Activated CD4-positive, alpha-beta T cell treated with anti-CD3 and anti-CD28 coated beads, Interleukin-2, amount 10 ng/mL, durations not matched to agents 24 days and 14 days (primary cell): ENCODE results near the gene SEC16B. TPM values are rescaled to one million over a fixed set of nuclear protein-coding genes. Genes with fewer than 3 reads are reported as not detected.

Source experiments
- DNase-seq: peaks from one replicate; pipeline ENCODE4 v3.0.0; 2022
- H3K27ac Mint-ChIP-seq: one replicate; pipeline ENCODE4 v1.8.0; 2022; ENCODE audit warnings: mild to moderate bottlenecking, mixed read lengths
- H3K27me3 Mint-ChIP-seq: one replicate; pipeline ENCODE4 v1.8.0; 2022; ENCODE audit warnings: mixed read lengths
- H3K36me3 Mint-ChIP-seq: one replicate; pipeline ENCODE4 v1.8.0; 2022; ENCODE audit warnings: low read depth, mild to moderate bottlenecking, mixed read lengths
- H3K4me1 Mint-ChIP-seq: one replicate; pipeline ENCODE4 v1.8.0; 2021; ENCODE audit warnings: mixed read lengths
- H3K4me3 Mint-ChIP-seq: one replicate; pipeline ENCODE4 v1.8.0; 2022; ENCODE audit warnings: mild to moderate bottlenecking, moderate library complexity, mixed read lengths
- H3K9me3 Mint-ChIP-seq: one replicate; pipeline ENCODE4 v1.8.0; 2021; ENCODE audit warnings: mixed read lengths
- intact Hi-C: fragments of 100-400 bp; cut with micrococcal nuclease; formaldehyde crosslinking; loops from one replicate; pipeline ENCODE4 v1.15.1; 2023
- total RNA-seq: library from RNA; stranded (reverse); gene quantifications from 2 replicates; pipeline ENCODE4 v1.2.3, GENCODE V29; 2022

SEC16B gene
- total RNA-seq, 1 donor from 2014 or later: not detected

DNA sequence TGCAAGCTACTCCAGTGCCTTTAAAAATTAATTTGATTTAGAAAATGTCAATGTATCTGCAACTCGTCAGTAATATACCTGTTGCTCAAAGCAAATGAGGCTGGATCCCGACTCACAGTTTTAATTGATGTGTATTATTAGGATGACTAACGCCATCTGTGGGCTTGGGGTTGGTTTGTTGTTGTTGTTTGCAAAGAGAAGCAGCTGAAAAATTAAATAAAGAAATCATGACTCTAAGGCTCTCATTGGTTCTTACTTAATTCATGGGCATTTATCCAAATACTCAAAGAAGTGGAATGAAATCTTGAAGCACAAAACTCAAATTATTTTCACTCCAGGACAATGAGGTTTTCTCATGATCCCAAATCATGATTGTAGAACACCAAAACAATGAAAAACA, 46.4 kb downstream of the SEC16B start:
- no peaks in the 10 kb centered on the region for H3K9me3 Mint-ChIP-seq
- H3K4me3 Mint-ChIP-seq: no peak overlapping the region
- intact Hi-C loops: no loop called here
- H3K27ac Mint-ChIP-seq: no peak overlapping the region
- H3K27me3 Mint-ChIP-seq: no peaks in the 10 kb centered on the region
- no peak for DNase-seq
- no peaks in the 10 kb centered on the region for H3K36me3 Mint-ChIP-seq
- H3K4me1 Mint-ChIP-seq: no peaks in the 10 kb centered on the region

DNA sequence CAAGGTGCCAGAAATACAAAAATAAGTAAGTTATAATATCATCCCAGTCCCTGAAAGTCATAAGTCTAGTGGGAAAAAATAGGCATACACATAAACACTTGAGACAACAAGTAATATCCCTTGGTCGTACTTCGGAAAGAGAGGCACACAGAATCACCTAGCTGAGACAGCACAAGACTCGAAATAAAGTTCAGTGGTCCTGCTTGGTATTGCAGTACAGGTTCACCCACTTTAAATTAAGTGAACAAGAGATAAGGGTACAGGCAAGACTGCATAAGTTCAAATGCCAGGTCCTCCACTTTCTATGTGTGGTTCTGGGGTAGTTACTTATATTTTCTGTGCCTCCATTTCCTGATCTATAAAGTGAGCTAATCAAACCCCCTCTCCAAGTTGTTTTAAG, 47.6 kb downstream of the SEC16B start:
- no peaks in the 10 kb centered on the region for H3K36me3 Mint-ChIP-seq
- no peak overlapping the region for H3K4me3 Mint-ChIP-seq
- no peak overlapping the region for H3K27ac Mint-ChIP-seq
- no peak for DNase-seq
- no peaks in the 10 kb centered on the region for H3K9me3 Mint-ChIP-seq
- intact Hi-C loops: no loop called here
- H3K27me3 Mint-ChIP-seq: no peaks in the 10 kb centered on the region
- H3K4me1 Mint-ChIP-seq: no peaks in the 10 kb centered on the region

DNA sequence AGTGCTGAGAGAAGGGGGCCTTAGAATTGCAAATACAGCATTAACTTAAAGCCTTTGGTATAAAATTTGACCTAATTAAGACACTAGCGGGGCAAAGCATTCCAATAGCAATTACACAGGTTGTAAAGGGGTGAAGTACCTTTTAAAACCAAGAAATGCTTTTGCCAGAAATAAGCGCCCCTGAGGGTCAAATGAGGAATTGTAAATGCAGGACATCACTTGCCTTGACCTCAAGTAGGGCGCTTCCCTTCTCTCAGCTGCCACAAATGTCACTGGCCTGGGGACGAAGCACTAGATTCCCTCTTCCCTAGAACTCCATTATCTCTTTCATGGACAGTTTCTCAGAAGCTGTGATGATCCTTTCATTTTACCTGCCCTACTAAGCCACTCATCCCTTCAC, 48.3 kb downstream of the SEC16B start:
- Mint-ChIP-seq H3K4me1 (no peaks in the 10 kb centered on the region), H3K9me3 (no peaks in the 10 kb centered on the region), H3K36me3 (no peaks in the 10 kb centered on the region), H3K27me3 (no peaks in the 10 kb centered on the region), H3K27ac (no peak overlapping the region), H3K4me3 (no peak overlapping the region)
- intact Hi-C loops: no loop called here
- no peak for DNase-seq

DNA sequence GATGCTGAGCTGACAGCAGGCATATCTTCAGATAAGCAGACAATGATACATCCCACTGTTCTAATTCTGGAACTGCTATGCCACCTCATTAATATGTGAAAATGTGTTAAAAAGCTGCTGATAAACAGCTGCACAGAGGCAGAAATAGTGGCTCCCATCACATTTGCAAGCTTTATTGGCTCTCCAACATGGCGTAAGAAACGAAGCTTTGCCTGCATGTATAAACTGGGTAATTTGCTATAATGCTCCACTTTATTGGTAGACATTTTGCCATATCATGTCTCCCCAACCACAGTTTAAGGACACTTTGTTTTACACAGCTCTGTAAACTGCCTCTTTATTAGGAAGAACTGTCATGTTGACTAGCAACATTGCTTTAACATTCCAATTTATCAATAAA, 49.8 kb downstream of the SEC16B start:
- Mint-ChIP-seq H3K4me3 (no peak overlapping the region), H3K27me3 (no peaks in the 10 kb centered on the region), H3K27ac (no peak overlapping the region), H3K36me3 (no peaks in the 10 kb centered on the region), H3K4me1 (no peaks in the 10 kb centered on the region), H3K9me3 (no peaks in the 10 kb centered on the region)
- no peak for DNase-seq
- intact Hi-C loops: no loop called here

DNA sequence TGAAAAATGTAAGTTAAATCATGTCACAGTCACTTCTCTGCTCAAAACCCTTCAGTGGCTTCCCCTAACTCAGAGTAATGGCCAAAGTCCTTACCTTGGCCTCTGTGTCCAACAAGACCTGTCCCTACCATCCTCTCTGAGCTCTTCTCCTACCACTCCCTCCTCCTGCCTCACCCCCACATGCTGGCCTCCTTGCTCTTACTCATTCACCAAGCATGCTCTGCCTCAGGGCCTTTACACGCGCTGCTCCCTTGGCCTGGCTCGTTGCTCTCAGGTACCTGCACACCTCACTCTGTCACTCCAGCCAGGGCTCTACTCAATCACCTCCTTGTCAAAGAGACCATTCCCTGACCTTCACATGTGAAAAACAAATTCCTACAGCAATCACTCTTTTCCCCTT, 54.2 kb downstream of the SEC16B start:
- no peak overlapping the region for H3K4me3 Mint-ChIP-seq
- H3K4me1 Mint-ChIP-seq: no peaks in the 10 kb centered on the region
- intact Hi-C loops: no loop called here
- no peaks in the 10 kb centered on the region for H3K27me3 Mint-ChIP-seq
- H3K9me3 Mint-ChIP-seq: no peaks in the 10 kb centered on the region
- DNase-seq: no peak
- H3K36me3 Mint-ChIP-seq: no peaks in the 10 kb centered on the region
- no peak overlapping the region for H3K27ac Mint-ChIP-seq

DNA sequence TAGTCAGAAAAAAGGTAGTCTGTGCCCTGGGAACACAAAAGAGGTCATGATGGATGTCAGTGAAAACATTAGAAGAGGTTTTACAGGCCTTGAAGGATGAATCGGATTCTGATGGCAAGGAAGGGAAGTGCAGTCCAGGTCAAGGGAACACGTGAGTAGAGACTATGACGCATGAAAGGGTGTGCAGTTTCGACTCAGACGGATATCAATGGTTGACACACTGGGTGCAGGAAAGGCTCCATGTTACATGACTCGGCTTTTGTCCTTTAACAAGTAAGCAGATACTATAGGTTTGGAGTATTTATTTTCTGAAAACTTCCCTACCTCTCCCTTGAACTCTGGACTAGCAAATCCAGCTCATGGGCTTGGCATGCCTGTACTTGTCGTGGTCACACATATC, 55.3 kb downstream of the SEC16B start:
- Mint-ChIP-seq H3K27ac (no peak overlapping the region), H3K27me3 (no peaks in the 10 kb centered on the region), H3K9me3 (no peaks in the 10 kb centered on the region), H3K4me1 (no peaks in the 10 kb centered on the region), H3K36me3 (no peaks in the 10 kb centered on the region), H3K4me3 (no peak overlapping the region)
- intact Hi-C loops: no loop called here
- DNase-seq: no peak

DNA sequence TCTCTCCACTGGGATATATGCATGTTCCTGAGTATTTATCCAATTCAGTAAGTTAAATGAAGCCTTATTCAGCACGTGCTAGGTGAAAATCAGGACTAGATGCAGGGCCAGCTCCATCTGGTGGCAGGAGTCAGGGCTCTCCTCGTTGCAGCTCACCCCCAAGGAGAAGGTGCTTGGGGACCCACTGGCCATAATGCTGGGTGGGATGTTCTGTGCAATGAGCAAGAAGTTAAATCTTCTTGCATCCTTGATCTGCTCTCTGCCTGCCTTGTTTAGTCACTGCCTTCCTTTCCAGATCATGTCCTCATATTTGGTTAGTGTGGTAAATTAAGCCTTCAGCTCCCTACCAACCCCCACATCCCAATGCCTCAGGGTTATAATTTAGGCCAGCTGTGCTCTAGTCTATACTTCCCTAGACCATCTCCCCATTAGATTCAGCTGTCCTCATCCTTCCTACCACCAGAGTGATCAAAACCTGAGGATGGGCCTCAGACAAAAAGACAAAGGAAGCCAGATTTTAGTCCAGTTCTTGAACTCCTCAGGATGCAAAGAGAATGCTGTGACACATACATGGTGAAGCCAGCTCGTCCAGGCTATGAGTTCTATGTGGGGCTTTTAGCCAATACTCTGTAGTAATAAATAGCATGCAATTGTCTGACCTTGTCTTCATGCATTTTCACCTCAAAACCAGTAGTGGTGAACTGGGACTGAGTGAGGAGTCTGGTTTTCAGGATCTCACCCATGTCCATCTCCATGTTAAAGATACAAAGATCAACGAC, 55.9 kb downstream of the SEC16B start:
- H3K27ac Mint-ChIP-seq: no peak overlapping the region
- intact Hi-C loops: no loop called here

DNA sequence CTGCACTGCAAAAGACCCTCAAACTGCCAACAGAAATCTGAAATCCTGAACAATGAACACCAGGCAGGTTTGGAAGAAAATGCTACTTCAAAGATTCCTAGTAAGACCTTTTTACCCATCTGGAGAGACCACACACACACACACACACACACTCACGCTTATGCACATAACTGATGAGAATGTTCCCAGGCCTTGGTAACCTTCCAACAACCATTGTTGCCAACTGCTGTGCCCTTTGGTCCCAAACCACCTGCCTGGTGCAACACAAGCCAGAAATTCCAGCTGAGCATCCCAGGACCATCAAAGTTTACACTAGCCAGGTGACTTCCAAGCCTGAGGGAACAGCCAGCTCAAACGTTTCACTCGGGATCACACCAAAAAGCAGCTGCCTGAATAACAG, 56.9 kb downstream of the SEC16B start:
- Mint-ChIP-seq H3K27ac (no peak overlapping the region), H3K36me3 (no peaks in the 10 kb centered on the region), H3K9me3 (no peaks in the 10 kb centered on the region), H3K4me3 (no peak overlapping the region), H3K4me1 (no peaks in the 10 kb centered on the region), H3K27me3 (no peaks in the 10 kb centered on the region)
- intact Hi-C loops: no loop called here
- DNase-seq: no peak

More for the DNA sequence above, 55.9 kb downstream of the SEC16B start:
- H3K9me3 Mint-ChIP-seq: no peaks in the 10 kb centered on the region
- no peaks in the 10 kb centered on the region for H3K36me3 Mint-ChIP-seq
- DNase-seq: no peak
- no peak overlapping the region for H3K4me3 Mint-ChIP-seq
- no peaks in the 10 kb centered on the region for H3K4me1 Mint-ChIP-seq
- H3K27me3 Mint-ChIP-seq: no peaks in the 10 kb centered on the region

DNA sequence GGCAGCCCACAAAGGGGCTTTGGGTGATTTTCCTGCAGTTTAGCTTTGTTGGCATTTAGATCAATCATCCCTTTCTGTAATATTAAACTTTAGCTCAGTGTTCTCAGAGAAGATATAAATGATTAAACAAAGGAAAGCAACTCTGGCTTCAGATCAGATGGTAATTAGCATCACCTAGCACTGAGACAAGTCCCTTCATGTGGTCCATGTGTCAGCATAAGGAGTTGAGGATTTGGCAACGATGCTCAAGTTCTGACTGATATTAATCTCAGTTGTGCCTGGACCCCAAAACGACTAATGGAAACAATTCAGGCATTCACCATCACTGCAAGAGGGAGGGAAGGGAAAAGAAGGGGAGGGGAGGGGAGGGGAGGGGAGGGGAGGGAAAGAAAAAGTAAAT, 60.4 kb downstream of the SEC16B start:
- intact Hi-C loops: no loop called here
- Mint-ChIP-seq H3K27ac (no peak overlapping the region), H3K36me3 (no peaks in the 10 kb centered on the region), H3K9me3 (no peaks in the 10 kb centered on the region), H3K4me3 (no peak overlapping the region), H3K27me3 (no peaks in the 10 kb centered on the region), H3K4me1 (no peaks in the 10 kb centered on the region)
- DNase-seq: no peak

DNA sequence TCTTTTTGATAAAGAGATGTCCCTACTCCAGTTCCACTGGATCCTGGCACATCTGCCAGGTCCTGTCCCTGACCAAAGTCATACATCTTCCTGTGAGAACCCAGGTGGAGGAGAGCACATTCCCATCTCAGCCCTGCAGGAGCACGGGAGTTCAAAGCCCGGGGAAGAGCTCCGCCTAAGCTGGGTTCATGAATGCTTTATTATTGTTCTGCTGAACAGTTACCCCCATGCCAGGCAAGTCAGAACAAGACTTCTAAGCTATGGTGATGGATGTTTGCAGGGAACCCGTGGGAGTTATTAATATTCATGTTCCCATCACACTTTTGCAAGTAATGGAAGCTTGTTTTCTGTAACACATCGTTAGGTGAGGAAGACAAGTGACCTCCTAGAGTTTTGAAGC, 62.9 kb downstream of the SEC16B start:
- H3K27me3 Mint-ChIP-seq: no peaks in the 10 kb centered on the region
- no peaks in the 10 kb centered on the region for H3K36me3 Mint-ChIP-seq
- H3K4me3 Mint-ChIP-seq: no peak overlapping the region
- H3K27ac Mint-ChIP-seq: no peak overlapping the region
- no peaks in the 10 kb centered on the region for H3K4me1 Mint-ChIP-seq
- intact Hi-C loops: no loop called here
- no peaks in the 10 kb centered on the region for H3K9me3 Mint-ChIP-seq
- no peak for DNase-seq

DNA sequence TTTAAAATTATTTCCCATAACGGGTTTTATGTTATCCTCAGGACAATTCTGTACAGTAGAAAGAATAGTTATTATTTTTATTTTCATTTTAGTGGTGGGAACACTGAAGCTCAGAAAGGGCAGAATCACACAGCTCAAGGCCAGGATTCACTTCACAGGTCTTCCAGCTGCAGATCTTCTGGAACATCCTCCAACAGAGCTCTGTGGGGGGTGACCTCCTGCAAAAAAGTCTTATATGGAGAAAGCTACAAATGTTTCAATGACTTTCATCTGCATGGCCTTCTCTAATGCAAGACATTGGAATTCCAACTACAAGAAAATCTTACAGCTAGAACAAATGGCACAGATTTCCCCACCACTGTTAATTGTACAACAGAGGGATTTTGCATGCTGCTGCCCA, 64.2 kb downstream of the SEC16B start:
- no peak overlapping the region for H3K27ac Mint-ChIP-seq
- no peaks in the 10 kb centered on the region for H3K27me3 Mint-ChIP-seq
- intact Hi-C loops: no loop called here
- no peak overlapping the region for H3K4me3 Mint-ChIP-seq
- no peaks in the 10 kb centered on the region for H3K36me3 Mint-ChIP-seq
- no peaks in the 10 kb centered on the region for H3K9me3 Mint-ChIP-seq
- H3K4me1 Mint-ChIP-seq: no peaks in the 10 kb centered on the region
- no peak for DNase-seq

DNA sequence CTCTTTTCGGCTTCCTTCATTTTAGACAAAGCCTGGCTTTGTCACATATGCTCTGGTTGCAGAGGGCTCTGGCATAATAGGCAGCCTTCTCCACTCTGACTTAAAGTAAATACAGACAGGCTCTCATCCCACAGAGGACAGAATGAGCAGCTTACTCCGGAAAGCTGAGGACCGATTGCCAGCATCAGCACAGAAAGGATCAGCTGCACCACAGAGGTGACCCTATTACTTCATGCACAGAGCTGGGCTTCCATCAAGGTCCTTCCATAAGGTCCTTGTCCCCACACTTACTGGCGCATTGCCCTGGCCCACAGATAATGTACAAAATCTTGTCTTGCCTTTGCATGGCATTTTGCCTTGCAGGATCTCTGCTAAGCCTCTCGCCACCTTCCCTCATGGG, 67.6 kb downstream of the SEC16B start:
- H3K9me3 Mint-ChIP-seq: no peaks in the 10 kb centered on the region
- intact Hi-C loops: no loop called here
- H3K27ac Mint-ChIP-seq: no peak overlapping the region
- H3K4me1 Mint-ChIP-seq: no peaks in the 10 kb centered on the region
- DNase-seq: no peak
- no peaks in the 10 kb centered on the region for H3K36me3 Mint-ChIP-seq
- H3K27me3 Mint-ChIP-seq: no peaks in the 10 kb centered on the region
- H3K4me3 Mint-ChIP-seq: no peak overlapping the region

DNA sequence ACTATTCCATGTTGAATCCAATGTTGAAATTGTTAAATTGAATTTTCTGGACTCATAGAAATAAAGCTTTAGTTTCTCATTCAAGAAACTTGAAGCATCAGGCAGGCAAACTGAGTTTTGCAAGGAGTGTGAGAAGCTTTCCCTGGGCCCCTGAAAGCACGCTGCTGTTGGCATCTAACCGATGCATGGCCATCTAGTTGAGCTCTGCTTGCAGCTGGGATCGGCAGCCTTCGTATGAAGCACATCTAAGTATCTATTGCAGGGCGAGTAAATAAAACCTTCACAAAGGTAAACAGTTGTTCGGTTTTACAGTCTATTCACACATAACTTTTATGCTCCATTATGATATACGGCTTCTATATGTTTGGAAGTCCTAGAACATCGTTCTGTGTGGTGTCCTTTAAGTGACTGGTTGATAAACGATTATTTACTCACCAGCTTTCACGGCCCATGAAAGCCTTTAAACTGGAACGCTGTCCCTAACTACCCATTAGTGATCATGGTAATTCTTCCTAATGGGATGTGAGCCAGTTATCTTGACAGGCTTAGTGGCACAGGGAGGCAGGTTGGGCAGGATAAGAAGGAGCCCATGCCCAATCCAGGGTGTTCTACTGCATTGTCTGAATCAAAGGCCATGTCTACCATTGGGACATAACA, 71.7 kb downstream of the SEC16B start:
- no peak for DNase-seq
- no peaks in the 10 kb centered on the region for H3K9me3 Mint-ChIP-seq
- H3K27me3 Mint-ChIP-seq: no peaks in the 10 kb centered on the region
- no peak overlapping the region for H3K27ac Mint-ChIP-seq
- intact Hi-C loops: no loop called here
- no peak overlapping the region for H3K4me3 Mint-ChIP-seq
- no peaks in the 10 kb centered on the region for H3K36me3 Mint-ChIP-seq
- no peaks in the 10 kb centered on the region for H3K4me1 Mint-ChIP-seq

DNA sequence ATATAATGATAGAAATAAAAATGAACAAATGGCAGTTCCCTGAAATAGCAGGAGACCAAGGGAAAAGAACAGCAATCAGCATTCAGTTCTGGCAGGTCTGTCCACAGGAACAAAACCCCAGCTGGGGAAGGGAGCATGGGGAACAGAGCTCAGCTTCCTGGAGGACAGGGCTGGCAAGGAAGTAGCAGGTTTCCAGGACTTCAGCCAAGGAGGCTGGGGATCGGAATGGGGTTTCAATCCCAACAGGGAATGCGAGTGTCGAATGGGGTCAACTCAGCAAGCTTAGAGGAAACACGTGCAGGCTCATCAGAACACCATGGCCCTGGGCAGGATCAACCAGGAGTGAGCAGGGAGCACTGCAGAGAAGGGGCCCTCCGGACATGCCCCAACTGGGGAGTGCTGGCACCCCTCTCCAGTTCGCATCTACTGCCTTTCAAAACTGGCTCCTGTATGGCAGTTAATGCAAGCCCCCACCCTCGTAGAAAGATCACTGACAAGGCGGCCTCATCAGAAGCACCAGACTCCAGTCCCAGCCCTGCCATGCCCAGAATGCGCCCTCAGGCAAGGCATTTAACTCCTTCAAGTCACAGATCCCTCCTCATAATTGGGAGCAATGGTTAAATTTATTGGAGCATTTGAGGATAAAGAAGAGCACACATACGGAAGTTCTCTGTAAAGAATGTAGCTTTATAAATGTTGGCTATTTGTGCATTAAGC, 72.4 kb downstream of the SEC16B start:
- Mint-ChIP-seq H3K4me3 (no peak overlapping the region), H3K27ac (no peak overlapping the region), H3K4me1 (no peaks in the 10 kb centered on the region), H3K9me3 (no peaks in the 10 kb centered on the region), H3K27me3 (no peaks in the 10 kb centered on the region), H3K36me3 (no peaks in the 10 kb centered on the region)
- intact Hi-C loops: no loop called here
- DNase-seq: no peak
